ENCODE data around the gene LIN7B. TPM values are rescaled to one million over a fixed set of nuclear protein-coding genes. Genes with fewer than 3 reads are reported as not detected.

LIN7B gene
- total and polyA plus RNA-seq, 2 experiments from 2014 or later, result 1.2 to 10.5 TPM

DNA sequence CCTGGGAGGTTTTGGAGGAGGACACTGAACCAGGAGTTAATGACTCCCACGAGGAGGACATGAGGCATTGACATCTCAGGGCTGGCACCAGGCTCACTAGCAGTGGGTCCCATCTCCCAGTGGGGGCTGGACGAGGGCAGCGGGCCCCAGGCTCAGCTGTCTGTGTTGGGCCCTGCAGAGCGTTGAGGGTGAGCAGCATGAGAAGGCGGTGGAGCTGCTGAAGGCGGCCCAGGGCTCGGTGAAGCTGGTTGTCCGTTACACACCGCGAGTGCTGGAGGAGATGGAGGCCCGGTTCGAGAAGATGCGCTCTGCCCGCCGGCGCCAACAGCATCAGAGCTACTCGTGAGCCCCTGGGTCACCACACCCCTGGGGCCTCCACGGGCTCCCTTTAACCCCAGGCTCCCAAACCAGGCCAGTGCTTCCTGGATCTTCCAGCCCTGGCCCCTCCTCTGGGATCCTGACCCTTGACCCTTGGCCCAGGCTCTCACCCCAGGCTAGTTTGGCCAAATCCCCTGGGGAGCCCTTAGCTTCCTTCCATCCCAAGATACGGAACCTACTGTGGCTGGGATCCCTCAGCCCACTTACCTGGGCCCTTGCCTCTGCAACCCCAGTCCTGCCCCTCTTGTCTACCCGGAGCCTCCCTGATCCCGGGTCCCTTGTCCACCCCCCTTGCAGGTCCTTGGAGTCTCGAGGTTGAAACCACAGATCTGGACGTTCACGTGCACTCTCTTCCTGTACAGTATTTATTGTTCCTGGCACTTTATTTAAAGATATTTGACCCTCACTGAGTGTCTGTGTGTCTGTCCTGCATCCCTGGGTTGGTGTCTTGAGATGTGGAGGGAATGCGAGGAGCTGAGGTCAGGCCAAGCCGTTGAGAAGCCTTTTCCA, 3.8 kb downstream of the LIN7B start (continued):
- no peak for TF ChIP-seq EZH2 (IDR thresholded peaks at IDR 0.05; ENCODE audit: low read depth, unreplicated experiment)

DNA sequence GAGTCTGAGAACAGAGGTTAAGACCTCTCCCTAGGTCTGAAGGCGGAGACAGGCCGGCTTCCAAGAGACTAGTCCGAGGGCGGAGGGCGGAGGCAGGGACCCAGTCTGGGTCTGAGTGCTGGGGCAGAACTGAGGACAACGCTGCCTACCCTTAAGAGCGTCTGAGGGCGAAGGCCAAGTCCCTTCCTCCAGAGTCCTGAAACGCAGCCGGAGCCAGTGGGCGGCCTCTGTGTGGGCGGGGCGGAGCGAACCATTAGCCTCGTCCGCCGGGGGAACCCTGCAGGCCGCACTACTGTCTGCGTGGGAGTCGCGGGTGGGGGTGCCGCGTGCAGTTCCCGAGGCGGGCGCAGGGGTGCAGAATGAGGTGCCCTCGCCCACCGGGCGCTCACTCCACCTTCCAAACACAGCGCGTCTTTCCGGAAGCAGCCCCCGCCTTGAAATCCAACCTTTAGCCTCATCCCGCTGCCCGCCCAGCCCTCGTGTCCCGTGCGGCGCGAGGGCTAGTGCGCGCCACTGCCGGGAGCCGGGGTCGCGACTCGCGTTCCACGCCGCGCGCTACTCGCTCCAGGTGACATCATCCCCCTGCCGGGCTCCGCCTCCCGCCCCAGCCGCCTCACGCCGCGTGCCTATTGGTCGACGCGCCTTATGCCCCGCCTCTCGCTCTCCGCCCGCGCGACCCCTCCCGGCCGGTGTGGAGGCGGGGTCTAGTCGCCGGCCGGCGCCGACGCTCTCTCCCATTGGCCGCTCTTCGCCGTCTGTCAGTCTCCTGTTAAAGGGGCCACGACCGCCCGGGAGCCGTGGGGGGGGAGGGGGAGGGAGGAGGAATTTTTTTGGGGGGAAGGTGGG, 4.6 kb downstream of the LIN7B start, which contains the start of gene C19orf73:
TSS of gene C19orf73 (minus strand) at position 579 of the 846 bp plus-strand sequence. CDS start at position 458, 121 bp downstream.
- no peaks in the 10 kb centered on the region for H3K36me3 ChIP-seq (ENCODE audit: insufficient read depth)
- H3K4me1 Mint-ChIP-seq, result peaks cover 12% of the 10 kb centered on the region
- peaks cover 8% of the 10 kb centered on the region for H3K4me1 ChIP-seq (ENCODE audit: insufficient read depth)
- peak within 1 kb of the TSS; percentile 84 for H3K4me3 ChIP-seq
- peak within 1 kb of the TSS; percentile 91 for H3K4me2 ChIP-seq
- peak within 1 kb of the TSS; percentile 38 for H3K27ac Mint-ChIP-seq
- H4K20me1 ChIP-seq (replicated peaks; ENCODE audit: insufficient read depth), result no peaks in the 10 kb centered on the region; the same call in 1 of the 2 replicates
- H3F3A ChIP-seq (replicated peaks; ENCODE audit: low read depth), result peaks cover 5% of the 10 kb centered on the region
- no peaks in the 10 kb centered on the region for H3K9me3 Mint-ChIP-seq
- H3K27me3 ChIP-seq (ENCODE audit: insufficient read depth), result peaks cover 40% of the 10 kb centered on the region
- TF ChIP-seq POLR2AphosphoS5 (IDR thresholded peaks at IDR 0.05; ENCODE audit: low read depth), result peak; percentile 59
- no peak for TF ChIP-seq STAT1 (IDR thresholded peaks at IDR 0.05; ENCODE audit: unreplicated experiment)
- TF ChIP-seq CREB1 (CRISPR knock-in tag; IDR thresholded peaks at IDR 0.05; ENCODE audit: low read depth), result peak; percentile 48
- TF ChIP-seq CTCF (conservative IDR thresholded peaks at IDR 0.05; ENCODE audit: low read depth in 2 of 2), result no peak
- no peak for TF ChIP-seq ZNF114 (CRISPR knock-in tag; IDR thresholded peaks at IDR 0.05)
- no peak for TF ChIP-seq EZH2 (IDR thresholded peaks at IDR 0.05; ENCODE audit: low read depth, unreplicated experiment)
- H3K9me2 ChIP-seq (ENCODE audit: insufficient read depth), result no peaks in the 10 kb centered on the region
- no peaks in the 10 kb centered on the region for H3K79me2 ChIP-seq (replicated peaks; ENCODE audit: insufficient read depth)
- H2AFZ ChIP-seq, result peak within 1 kb of the TSS; percentile 90
- H3K27me3 Mint-ChIP-seq (ENCODE audit: insufficient read depth, low read depth, poor library complexity), result peaks cover 53% of the 10 kb centered on the region
- H3K36me3 Mint-ChIP-seq (ENCODE audit: low read depth), result no peaks in the 10 kb centered on the region; the same call in 2 of the 3 replicates
- DNase-seq (ENCODE audit: low spot score) (peak; percentile 96), ATAC-seq (peak; percentile 67)
- peak within 1 kb of the TSS; percentile 73 for H3K4me3 Mint-ChIP-seq
- no peak within 1 kb of the TSS for H3K27ac ChIP-seq (ENCODE audit: low read depth)

Data from GM23338 (cell line).